ENCODE measurements around the gene UBE2J1. TPM values are rescaled to one million over a fixed set of nuclear protein-coding genes. Genes with fewer than 3 reads are reported as not detected.

UBE2J1 gene
- polyA plus RNA-seq, 1 donor (not counting 4 experiments of a cell fraction or from before 2014, with no cell fraction given), result 26.7 TPM

DNA sequence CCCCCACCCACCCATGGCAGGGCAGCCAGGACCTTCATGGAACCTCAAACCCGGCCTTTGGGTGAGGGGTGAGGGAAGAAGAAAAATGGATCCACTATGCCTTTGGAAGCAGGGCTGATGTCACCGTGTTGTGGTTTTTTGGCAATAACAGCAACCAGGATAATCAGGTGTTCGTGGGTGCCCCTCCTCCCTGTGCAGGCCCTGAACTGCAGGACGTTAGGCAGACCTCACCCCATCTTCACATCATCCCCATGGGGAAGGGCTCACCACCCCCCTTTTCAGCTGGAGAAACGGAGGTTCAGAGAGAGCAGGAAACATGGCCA, 41.0 kb downstream of the UBE2J1 start:
- no peaks in the 10 kb centered on the region for H3K9me1 ChIP-seq (ENCODE audit: control insufficient read depth, extremely low read depth, insufficient read depth, low read length)
- no peaks in the 10 kb centered on the region for H3K36me3 ChIP-seq (ENCODE audit: control insufficient read depth in 2 of 2, extremely low read depth in 1 of 2, insufficient read depth in 2 of 2, low read length in 2 of 2)
- no peaks in the 10 kb centered on the region for H3K9me3 ChIP-seq (ENCODE audit: control insufficient read depth, low read depth, low read length)
- H2AFZ ChIP-seq (ENCODE audit: control insufficient read depth, low read length), result no peak overlapping the region
- H4K20me1 ChIP-seq (ENCODE audit: control insufficient read depth, extremely low read depth, insufficient read depth, low read length), result no peaks in the 10 kb centered on the region
- TF ChIP-seq, protein P1, sequence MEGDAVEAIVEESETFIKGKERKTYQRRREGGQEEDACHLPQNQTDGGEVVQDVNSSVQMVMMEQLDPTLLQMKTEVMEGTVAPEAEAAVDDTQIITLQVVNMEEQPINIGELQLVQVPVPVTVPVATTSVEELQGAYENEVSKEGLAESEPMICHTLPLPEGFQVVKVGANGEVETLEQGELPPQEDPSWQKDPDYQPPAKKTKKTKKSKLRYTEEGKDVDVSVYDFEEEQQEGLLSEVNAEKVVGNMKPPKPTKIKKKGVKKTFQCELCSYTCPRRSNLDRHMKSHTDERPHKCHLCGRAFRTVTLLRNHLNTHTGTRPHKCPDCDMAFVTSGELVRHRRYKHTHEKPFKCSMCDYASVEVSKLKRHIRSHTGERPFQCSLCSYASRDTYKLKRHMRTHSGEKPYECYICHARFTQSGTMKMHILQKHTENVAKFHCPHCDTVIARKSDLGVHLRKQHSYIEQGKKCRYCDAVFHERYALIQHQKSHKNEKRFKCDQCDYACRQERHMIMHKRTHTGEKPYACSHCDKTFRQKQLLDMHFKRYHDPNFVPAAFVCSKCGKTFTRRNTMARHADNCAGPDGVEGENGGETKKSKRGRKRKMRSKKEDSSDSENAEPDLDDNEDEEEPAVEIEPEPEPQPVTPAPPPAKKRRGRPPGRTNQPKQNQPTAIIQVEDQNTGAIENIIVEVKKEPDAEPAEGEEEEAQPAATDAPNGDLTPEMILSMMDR (optimal IDR thresholded peaks at IDR 0.05 in 1 of 3, IDR thresholded peaks at IDR 0.05 in 1 of 3, conservative IDR thresholded peaks at IDR 0.05 in 1 of 3; ENCODE audit: extremely low read depth in 1 of 3, insufficient read depth in 2 of 3, low read length in 3 of 3), result no peak
- no peak for TF ChIP-seq EZH2 (IDR thresholded peaks at IDR 0.05; ENCODE audit: low read length)
- FAIRE-seq, result no peak
- H3K4me3 ChIP-seq (ENCODE audit: control insufficient read depth in 2 of 3, extremely low read depth in 1 of 3, insufficient read depth in 2 of 3, low read depth in 1 of 3, low read length in 3 of 3), result no peak overlapping the region
- DNase-seq (ENCODE audit: low read depth, low spot score), result no peak
- H3K27ac ChIP-seq (ENCODE audit: control insufficient read depth, insufficient read depth, low read length), result no peak overlapping the region
- peaks cover 29% of the 10 kb centered on the region for H3K27me3 ChIP-seq (ENCODE audit: control insufficient read depth, extremely low read depth, insufficient read depth, low read length)
- no peak overlapping the region for H3K9ac ChIP-seq (ENCODE audit: control insufficient read depth, extremely low read depth, insufficient read depth, low read length)
- dilution Hi-C loops (cut with MboI; ENCODE audit: extremely low pct_ligation_motif_present, low sequenced_read_pairs), result no loop called here
- H3K4me1 ChIP-seq (ENCODE audit: control insufficient read depth, extremely low read depth, insufficient read depth, low read length), result no peaks in the 10 kb centered on the region
- no peak overlapping the region for H3K4me2 ChIP-seq (ENCODE audit: control insufficient read depth, extremely low read depth, insufficient read depth, low read depth, low read length)
- no peaks in the 10 kb centered on the region for H3K79me2 ChIP-seq (ENCODE audit: control insufficient read depth, insufficient read depth, low read length)

GRCh38 chr6:89310929-89311328, 41.6 kb downstream of the UBE2J1 start:
- no peak overlapping the region for H3K9ac ChIP-seq (ENCODE audit: control insufficient read depth, extremely low read depth, insufficient read depth, low read length)
- no peaks in the 10 kb centered on the region for H3K4me1 ChIP-seq (ENCODE audit: control insufficient read depth, extremely low read depth, insufficient read depth, low read length)
- H3K27ac ChIP-seq (ENCODE audit: control insufficient read depth, insufficient read depth, low read length), result no peak overlapping the region
- dilution Hi-C loops (cut with MboI; ENCODE audit: extremely low pct_ligation_motif_present, low sequenced_read_pairs), result no loop called here
- DNase-seq (ENCODE audit: low read depth, low spot score) (no peak), FAIRE-seq (no peak)
- H3K4me2 ChIP-seq (ENCODE audit: control insufficient read depth, extremely low read depth, insufficient read depth, low read depth, low read length), result no peak overlapping the region
- H4K20me1 ChIP-seq (ENCODE audit: control insufficient read depth, extremely low read depth, insufficient read depth, low read length), result no peaks in the 10 kb centered on the region
- TF ChIP-seq, protein P1 (optimal IDR thresholded peaks at IDR 0.05 in 1 of 3, IDR thresholded peaks at IDR 0.05 in 1 of 3, conservative IDR thresholded peaks at IDR 0.05 in 1 of 3; ENCODE audit: extremely low read depth in 1 of 3, insufficient read depth in 2 of 3, low read length in 3 of 3), result no peak
- TF ChIP-seq EZH2 (IDR thresholded peaks at IDR 0.05; ENCODE audit: low read length), result no peak
- no peak overlapping the region for H2AFZ ChIP-seq (ENCODE audit: control insufficient read depth, low read length)
- no peak overlapping the region for H3K4me3 ChIP-seq (ENCODE audit: control insufficient read depth in 2 of 3, extremely low read depth in 1 of 3, insufficient read depth in 2 of 3, low read depth in 1 of 3, low read length in 3 of 3)
- peaks cover 32% of the 10 kb centered on the region for H3K27me3 ChIP-seq (ENCODE audit: control insufficient read depth, extremely low read depth, insufficient read depth, low read length)
- no peaks in the 10 kb centered on the region for H3K79me2 ChIP-seq (ENCODE audit: control insufficient read depth, insufficient read depth, low read length)
- H3K9me1 ChIP-seq (ENCODE audit: control insufficient read depth, extremely low read depth, insufficient read depth, low read length), result no peaks in the 10 kb centered on the region
- no peaks in the 10 kb centered on the region for H3K9me3 ChIP-seq (ENCODE audit: control insufficient read depth, low read depth, low read length)
- H3K36me3 ChIP-seq (ENCODE audit: control insufficient read depth in 2 of 2, extremely low read depth in 1 of 2, insufficient read depth in 2 of 2, low read length in 2 of 2), result no peaks in the 10 kb centered on the region
